Measurements from ENCODE around the gene MBTPS1. TPM values are rescaled to one million over a fixed set of nuclear protein-coding genes. Genes with fewer than 3 reads are reported as not detected.

The MBTPS1 gene
- total RNA-seq, 1 experiment from 2014 or later, result 56.1 TPM

DNA sequence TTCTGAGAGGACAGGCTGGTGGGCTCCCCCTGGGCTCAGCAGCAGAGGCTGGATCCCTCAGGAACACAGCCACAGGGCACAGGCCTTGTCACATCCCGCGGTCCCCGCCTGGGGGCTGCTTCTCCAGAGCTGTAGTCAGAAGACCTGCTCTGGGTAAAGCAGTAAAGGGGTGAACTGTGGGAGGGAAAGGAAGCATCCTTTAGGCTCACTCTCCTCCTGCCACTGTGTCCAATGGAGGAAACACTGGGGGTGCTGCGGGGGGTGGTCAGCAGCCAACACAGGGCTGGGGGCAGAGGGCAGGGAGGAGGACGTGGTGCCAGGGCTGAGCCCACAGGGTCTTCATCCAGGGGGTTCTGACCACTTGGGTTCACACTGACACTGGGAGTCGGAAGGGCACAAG, 69.1 kb downstream of the MBTPS1 start:
- no peak for ATAC-seq
- Histone ChIP-seq H3K9me2 (replicated peaks; ENCODE audit: low read length) (no peaks in the 10 kb centered on the region), H3K4me3 (ENCODE audit: low read length) (no peak overlapping the region), H3K4me2 (ENCODE audit: low read length) (no peak overlapping the region), H3K9ac (ENCODE audit: low read length) (no peak overlapping the region), H3K36me3 (ENCODE audit: low read depth, low read length) (no peaks in the 10 kb centered on the region), H3K79me2 (ENCODE audit: low read length) (no peaks in the 10 kb centered on the region), H3K9me3 (ENCODE audit: low read length) (no peaks in the 10 kb centered on the region), H3K27ac (ENCODE audit: low read length) (no peak overlapping the region), H2AFZ (ENCODE audit: low read length) (no peak overlapping the region), H3F3A (ENCODE audit: low read length, unreplicated experiment) (no peaks in the 10 kb centered on the region), H3K27me3 (ENCODE audit: low read length) (no peaks in the 10 kb centered on the region), H4K20me1 (ENCODE audit: low read length) (no peaks in the 10 kb centered on the region), H3K4me1 (ENCODE audit: insufficient read depth, low read length) (no peaks in the 10 kb centered on the region)
- DNase-seq, result no peak
- BruUV-seq (replicated peaks), result no TSS peak
- intact Hi-C loops (cut with micrococcal nuclease), result no loop called here
- ChIA-PET POLR2A (ENCODE audit: unreplicated experiment) (no interaction called here), CTCF (no interaction called here)
- no peak for TF ChIP-seq EZH2phosphoT487 (IDR thresholded peaks at IDR 0.05; ENCODE audit: borderline replicate concordance, low read length)
- TF ChIP-seq, protein P1, sequence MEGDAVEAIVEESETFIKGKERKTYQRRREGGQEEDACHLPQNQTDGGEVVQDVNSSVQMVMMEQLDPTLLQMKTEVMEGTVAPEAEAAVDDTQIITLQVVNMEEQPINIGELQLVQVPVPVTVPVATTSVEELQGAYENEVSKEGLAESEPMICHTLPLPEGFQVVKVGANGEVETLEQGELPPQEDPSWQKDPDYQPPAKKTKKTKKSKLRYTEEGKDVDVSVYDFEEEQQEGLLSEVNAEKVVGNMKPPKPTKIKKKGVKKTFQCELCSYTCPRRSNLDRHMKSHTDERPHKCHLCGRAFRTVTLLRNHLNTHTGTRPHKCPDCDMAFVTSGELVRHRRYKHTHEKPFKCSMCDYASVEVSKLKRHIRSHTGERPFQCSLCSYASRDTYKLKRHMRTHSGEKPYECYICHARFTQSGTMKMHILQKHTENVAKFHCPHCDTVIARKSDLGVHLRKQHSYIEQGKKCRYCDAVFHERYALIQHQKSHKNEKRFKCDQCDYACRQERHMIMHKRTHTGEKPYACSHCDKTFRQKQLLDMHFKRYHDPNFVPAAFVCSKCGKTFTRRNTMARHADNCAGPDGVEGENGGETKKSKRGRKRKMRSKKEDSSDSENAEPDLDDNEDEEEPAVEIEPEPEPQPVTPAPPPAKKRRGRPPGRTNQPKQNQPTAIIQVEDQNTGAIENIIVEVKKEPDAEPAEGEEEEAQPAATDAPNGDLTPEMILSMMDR (conservative IDR thresholded peaks at IDR 0.05; ENCODE audit: low read depth, low read length), result no peak
- TF ChIP-seq EZH2 (IDR thresholded peaks at IDR 0.05; ENCODE audit: low read length, unreplicated experiment), result no peak

DNA sequence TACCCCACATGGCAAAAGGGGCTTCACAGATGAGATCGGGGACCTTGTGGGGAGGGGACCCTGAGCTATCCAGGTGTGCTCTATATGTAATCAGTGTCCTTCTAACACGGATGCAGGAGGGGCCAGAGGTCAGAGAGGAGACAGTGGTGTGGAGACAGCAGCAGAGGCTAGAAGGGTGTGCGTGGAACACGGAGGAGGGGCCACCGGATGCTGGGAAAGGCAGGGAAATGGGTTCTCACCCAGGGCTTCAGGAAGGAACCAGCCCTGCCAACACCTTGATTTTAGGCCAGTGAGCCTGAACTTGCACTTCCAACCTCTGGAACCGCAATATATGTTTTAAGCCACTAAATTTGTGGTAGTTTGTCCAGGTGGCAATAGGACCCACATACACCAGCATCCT, 69.5 kb downstream of the MBTPS1 start:
- BruUV-seq (replicated peaks), result no TSS peak
- TF ChIP-seq, protein P1 (conservative IDR thresholded peaks at IDR 0.05; ENCODE audit: low read depth, low read length), result no peak
- TF ChIP-seq EZH2phosphoT487 (IDR thresholded peaks at IDR 0.05; ENCODE audit: borderline replicate concordance, low read length) (no peak), EZH2 (IDR thresholded peaks at IDR 0.05; ENCODE audit: low read length, unreplicated experiment) (no peak)
- intact Hi-C loops (cut with micrococcal nuclease), result no loop called here
- H3K4me1 ChIP-seq (ENCODE audit: insufficient read depth, low read length), result no peaks in the 10 kb centered on the region
- ChIA-PET CTCF (no interaction called here), POLR2A (ENCODE audit: unreplicated experiment) (interaction anchor here (0.6 kb wide), 1 partner anchor 34 kb away, joined by 3 read pairs; no protein-coding TSS in a partner anchor)
- H3K9me3 ChIP-seq (ENCODE audit: low read length), result no peaks in the 10 kb centered on the region
- no peaks in the 10 kb centered on the region for H3K79me2 ChIP-seq (ENCODE audit: low read length)
- no peaks in the 10 kb centered on the region for H3F3A ChIP-seq (ENCODE audit: low read length, unreplicated experiment)
- H3K27me3 ChIP-seq (ENCODE audit: low read length), result no peaks in the 10 kb centered on the region
- H2AFZ ChIP-seq (ENCODE audit: low read length), result no peak overlapping the region
- ATAC-seq, result no peak
- no peaks in the 10 kb centered on the region for H3K9me2 ChIP-seq (replicated peaks; ENCODE audit: low read length)
- H4K20me1 ChIP-seq (ENCODE audit: low read length), result no peaks in the 10 kb centered on the region
- no peak for DNase-seq
- H3K27ac ChIP-seq (ENCODE audit: low read length), result no peak overlapping the region
- H3K4me2 ChIP-seq (ENCODE audit: low read length), result no peak overlapping the region
- H3K4me3 ChIP-seq (ENCODE audit: low read length), result no peak overlapping the region
- no peak overlapping the region for H3K9ac ChIP-seq (ENCODE audit: low read length)
- H3K36me3 ChIP-seq (ENCODE audit: low read depth, low read length), result no peaks in the 10 kb centered on the region

DNA sequence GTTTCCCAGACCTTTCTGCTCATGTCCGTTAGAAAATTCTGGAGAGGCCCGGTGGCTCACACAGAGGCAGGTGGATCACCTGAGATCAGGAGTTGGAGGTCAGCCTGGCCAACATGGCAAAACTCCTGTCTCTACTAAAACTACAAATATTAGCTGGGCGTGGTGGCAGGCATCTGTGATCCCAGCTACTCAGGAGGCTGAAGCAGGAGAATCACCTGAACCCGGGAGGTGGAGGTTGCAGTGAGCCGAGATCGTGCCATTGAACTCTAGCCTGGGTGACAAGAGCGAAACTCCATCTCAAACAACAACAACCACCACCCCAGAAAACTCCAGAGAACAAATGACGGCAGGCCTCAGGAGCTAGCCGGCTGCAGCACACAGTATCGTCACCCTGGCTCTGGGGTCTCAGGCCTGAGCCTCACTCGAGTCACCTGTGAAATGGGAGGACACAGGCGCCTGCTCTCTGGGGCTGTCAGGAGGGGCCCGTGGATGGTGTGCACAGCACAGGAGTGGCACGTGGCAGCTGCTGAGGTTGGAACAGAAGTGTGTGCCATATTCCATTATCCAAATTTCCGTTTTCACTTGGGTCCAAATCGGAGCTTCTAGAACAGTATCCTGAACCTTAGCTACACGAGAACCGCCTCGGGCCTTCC, 70.8 kb downstream of the MBTPS1 start:
- H3K4me1 ChIP-seq (ENCODE audit: insufficient read depth, low read length), result no peaks in the 10 kb centered on the region
- DNase-seq (no peak), ATAC-seq (no peak)
- TF ChIP-seq, protein P1 (conservative IDR thresholded peaks at IDR 0.05; ENCODE audit: low read depth, low read length), result no peak
- TF ChIP-seq EZH2 (IDR thresholded peaks at IDR 0.05; ENCODE audit: low read length, unreplicated experiment), result no peak
- TF ChIP-seq EZH2phosphoT487 (IDR thresholded peaks at IDR 0.05; ENCODE audit: borderline replicate concordance, low read length), result no peak
- H3K9me2 ChIP-seq (replicated peaks; ENCODE audit: low read length), result no peaks in the 10 kb centered on the region
- no peak overlapping the region for H3K27ac ChIP-seq (ENCODE audit: low read length)
- no peaks in the 10 kb centered on the region for H4K20me1 ChIP-seq (ENCODE audit: low read length)
- H3K9ac ChIP-seq (ENCODE audit: low read length), result no peak overlapping the region
- H3F3A ChIP-seq (ENCODE audit: low read length, unreplicated experiment), result no peaks in the 10 kb centered on the region
- H3K4me3 ChIP-seq (ENCODE audit: low read length), result no peak overlapping the region
- H2AFZ ChIP-seq (ENCODE audit: low read length), result no peak overlapping the region
- no peaks in the 10 kb centered on the region for H3K9me3 ChIP-seq (ENCODE audit: low read length)
- H3K4me2 ChIP-seq (ENCODE audit: low read length), result no peak overlapping the region
- ChIA-PET POLR2A (ENCODE audit: unreplicated experiment) (no interaction called here), CTCF (no interaction called here)
- no peaks in the 10 kb centered on the region for H3K36me3 ChIP-seq (ENCODE audit: low read depth, low read length)
- no peaks in the 10 kb centered on the region for H3K79me2 ChIP-seq (ENCODE audit: low read length)
- no TSS peak for BruUV-seq (replicated peaks)
- no peaks in the 10 kb centered on the region for H3K27me3 ChIP-seq (ENCODE audit: low read length)
- intact Hi-C loops (cut with micrococcal nuclease), result no loop called here
